ENCODE data around the gene MRO.

The MRO gene

DNA sequence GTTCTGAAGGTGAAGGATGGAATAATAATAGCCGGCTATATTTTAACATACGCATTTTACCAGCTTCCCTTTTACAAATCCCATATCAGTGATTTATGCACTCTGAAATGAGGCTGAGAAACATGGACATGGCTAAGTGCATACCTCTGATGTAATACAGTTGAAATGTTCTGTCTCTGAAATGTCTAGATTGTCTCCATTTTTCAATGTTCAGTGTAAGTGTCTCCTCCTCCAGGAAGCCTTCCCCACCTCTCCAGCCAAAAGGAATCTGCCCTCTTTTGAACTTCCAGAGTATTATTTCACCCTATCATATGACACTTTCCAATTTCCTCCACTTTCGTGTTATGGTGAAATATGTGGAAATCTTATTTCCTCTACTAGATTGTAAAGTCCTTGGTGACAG lies 29.6 kb upstream of the MRO start:
- TF ChIP-seq, protein P1, sequence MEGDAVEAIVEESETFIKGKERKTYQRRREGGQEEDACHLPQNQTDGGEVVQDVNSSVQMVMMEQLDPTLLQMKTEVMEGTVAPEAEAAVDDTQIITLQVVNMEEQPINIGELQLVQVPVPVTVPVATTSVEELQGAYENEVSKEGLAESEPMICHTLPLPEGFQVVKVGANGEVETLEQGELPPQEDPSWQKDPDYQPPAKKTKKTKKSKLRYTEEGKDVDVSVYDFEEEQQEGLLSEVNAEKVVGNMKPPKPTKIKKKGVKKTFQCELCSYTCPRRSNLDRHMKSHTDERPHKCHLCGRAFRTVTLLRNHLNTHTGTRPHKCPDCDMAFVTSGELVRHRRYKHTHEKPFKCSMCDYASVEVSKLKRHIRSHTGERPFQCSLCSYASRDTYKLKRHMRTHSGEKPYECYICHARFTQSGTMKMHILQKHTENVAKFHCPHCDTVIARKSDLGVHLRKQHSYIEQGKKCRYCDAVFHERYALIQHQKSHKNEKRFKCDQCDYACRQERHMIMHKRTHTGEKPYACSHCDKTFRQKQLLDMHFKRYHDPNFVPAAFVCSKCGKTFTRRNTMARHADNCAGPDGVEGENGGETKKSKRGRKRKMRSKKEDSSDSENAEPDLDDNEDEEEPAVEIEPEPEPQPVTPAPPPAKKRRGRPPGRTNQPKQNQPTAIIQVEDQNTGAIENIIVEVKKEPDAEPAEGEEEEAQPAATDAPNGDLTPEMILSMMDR (IDR thresholded peaks at IDR 0.05; ENCODE audit: control extremely low read depth, extremely low read depth, low read depth, missing control alignments): no peak
- no peak for DNase-seq (ENCODE audit: extremely low spot score)
- ChIA-PET POLR2A (no interaction called here), CTCF (no interaction called here)

DNA sequence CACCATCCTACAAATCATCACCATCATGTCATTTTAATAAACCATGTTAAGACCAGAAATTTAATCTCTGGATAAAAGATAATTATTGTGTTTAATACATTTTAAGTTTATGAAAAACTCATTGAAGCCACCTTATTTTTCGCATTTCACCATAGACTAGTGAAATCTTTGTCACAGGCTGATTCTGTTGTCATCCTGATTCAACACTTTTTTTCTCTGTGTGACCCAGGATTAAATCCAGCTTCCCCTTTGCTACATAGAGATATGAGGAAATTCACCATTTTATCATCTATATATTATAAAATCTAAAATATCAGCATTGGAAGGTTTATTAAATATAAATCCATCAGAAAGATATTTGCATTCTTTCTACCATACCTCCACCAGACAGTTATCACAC lies 29.2 kb upstream of the MRO start:
- ChIA-PET CTCF (no interaction called here), POLR2A (no interaction called here)
- no peak for DNase-seq (ENCODE audit: extremely low spot score)
- TF ChIP-seq, protein P1 (IDR thresholded peaks at IDR 0.05; ENCODE audit: control extremely low read depth, extremely low read depth, low read depth, missing control alignments): no peak

DNA sequence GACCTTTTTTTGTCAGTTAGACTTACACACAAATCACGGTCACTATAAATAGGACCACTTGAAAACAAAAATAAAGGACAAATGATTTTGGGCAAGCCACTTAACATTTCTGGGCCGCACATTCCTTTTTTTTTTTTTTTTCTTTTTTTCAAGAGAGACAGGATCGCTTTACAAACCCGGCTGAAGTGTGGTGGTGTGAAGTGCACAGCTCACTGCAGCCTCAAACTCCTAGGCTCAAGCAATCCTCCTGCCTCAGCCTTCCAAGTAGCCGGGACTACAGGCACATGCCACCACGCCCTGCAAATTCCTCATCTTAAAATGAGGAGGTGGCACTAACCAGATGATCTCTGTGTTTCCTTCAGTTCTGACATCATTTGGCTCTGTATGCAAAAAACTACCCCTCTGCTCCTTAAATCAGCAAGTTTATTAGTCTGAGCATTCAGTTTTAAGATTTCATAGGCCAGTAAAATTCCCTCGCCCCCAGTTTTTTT lies 28.3 kb upstream of the MRO start:
- CTCF ChIA-PET: interaction anchor here (0.8 to 2.7 kb wide), 4 partner anchors 9 to 28 kb away, joined by 3 to 13 read pairs (median 6); partner anchors contain the start of gene MRO
- POLR2A ChIA-PET: no interaction called here

DNA sequence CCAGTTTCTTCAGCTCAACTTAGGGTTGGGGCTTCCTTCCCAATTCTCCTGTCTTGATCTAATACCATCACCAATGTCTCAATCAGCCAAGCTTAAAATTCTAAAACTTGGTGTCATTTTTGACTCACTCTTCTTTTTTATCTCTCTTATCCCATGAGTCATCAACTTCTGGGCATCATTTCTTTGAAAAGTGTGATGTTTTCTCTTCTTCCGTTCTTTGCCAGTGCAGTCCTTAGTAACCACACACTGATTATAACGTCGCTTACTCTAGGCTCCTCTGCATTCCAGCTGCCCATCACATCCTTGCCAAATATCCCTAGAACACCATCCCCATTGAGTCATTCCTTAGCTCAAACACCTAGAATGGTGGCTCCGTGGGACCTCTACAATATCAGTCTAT lies 27.4 kb upstream of the MRO start:
- CTCF ChIA-PET: interaction anchor here (1.2 to 2.7 kb wide), 4 partner anchors 10 to 388 kb away, joined by 3 to 13 read pairs (median 6); partner anchors contain the start of gene MRO
- no peak for DNase-seq (ENCODE audit: extremely low spot score)
- TF ChIP-seq, protein P1 (IDR thresholded peaks at IDR 0.05; ENCODE audit: control extremely low read depth, extremely low read depth, low read depth, missing control alignments): no peak
- POLR2A ChIA-PET: no interaction called here

More for the DNA sequence above, 28.3 kb upstream of the MRO start:
- DNase-seq (ENCODE audit: extremely low spot score): no peak
- TF ChIP-seq, protein P1 (IDR thresholded peaks at IDR 0.05; ENCODE audit: control extremely low read depth, extremely low read depth, low read depth, missing control alignments): no peak

DNA sequence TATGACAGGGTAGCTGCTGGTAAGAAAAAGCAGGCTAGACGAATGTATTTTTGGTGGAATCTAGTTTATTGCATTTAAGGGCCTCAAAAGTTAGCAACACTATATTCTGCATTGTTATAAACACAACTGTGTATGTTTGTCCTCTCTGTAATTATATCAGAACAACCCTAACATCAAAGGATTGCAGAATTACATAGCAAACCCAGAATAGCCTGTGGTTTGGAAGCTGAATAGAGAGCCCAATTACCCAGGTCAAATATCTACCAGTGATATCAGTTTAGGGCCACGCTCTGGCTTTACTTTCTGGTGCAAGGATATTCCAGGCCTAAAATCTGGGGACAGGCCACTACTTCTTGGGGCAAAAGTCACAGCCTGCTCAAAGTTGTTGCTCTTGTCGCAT lies 25.1 kb upstream of the MRO start:
- POLR2A ChIA-PET: no interaction called here
- CTCF ChIA-PET: interaction anchor here (1.6 kb wide), 1 partner anchor 13 kb away, joined by 7 read pairs; no protein-coding TSS in a partner anchor
- TF ChIP-seq, protein P1 (IDR thresholded peaks at IDR 0.05; ENCODE audit: control extremely low read depth, extremely low read depth, low read depth, missing control alignments): no peak
- DNase-seq (ENCODE audit: extremely low spot score): no peak

DNA sequence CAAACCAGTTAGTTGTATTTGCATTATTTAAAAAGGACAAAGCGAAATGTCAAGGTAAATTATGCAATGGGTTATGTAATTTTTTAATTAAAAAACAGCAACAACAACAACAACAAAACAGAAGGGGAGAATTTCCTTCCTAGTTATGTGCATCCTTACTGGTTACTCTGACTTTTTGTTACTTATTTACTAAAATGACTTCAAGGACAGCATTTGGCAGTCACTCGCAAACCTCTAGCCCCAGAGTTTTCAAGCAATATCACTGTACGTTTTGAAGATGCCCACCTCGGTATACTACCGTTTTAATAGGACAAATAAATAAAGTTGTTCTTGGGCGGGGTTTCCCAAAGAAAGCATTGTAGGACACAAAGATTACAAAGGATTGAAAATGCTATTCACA lies 24.7 kb upstream of the MRO start:
- POLR2A ChIA-PET: no interaction called here
- TF ChIP-seq, protein P1 (IDR thresholded peaks at IDR 0.05; ENCODE audit: control extremely low read depth, extremely low read depth, low read depth, missing control alignments): no peak
- DNase-seq (ENCODE audit: extremely low spot score): no peak
- CTCF ChIA-PET: interaction anchor here (1.6 kb wide), 1 partner anchor 12 kb away, joined by 7 read pairs; no protein-coding TSS in a partner anchor
